ENCODE results near the gene TMEM38B.

DNA sequence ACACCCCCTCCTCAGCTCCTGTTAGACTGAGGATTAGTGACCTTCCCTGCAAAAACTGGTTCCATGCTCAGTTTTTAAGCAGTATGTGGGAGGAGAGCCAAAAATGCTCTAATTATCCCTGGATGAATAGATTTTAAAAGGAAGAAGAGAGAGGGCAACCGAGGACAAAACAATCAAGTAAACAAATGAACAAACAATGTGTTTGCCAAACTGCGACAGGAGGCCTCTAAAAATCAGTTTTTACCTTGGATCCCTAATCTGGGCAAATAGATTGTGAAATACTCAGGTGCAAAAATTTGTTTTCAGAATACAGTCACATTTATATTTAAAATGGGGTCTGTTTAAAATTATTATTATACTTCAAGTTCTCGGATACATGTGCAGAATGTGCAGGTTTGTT lies 23.6 kb upstream of the TMEM38B start:
- TF ChIP-seq, protein P1, sequence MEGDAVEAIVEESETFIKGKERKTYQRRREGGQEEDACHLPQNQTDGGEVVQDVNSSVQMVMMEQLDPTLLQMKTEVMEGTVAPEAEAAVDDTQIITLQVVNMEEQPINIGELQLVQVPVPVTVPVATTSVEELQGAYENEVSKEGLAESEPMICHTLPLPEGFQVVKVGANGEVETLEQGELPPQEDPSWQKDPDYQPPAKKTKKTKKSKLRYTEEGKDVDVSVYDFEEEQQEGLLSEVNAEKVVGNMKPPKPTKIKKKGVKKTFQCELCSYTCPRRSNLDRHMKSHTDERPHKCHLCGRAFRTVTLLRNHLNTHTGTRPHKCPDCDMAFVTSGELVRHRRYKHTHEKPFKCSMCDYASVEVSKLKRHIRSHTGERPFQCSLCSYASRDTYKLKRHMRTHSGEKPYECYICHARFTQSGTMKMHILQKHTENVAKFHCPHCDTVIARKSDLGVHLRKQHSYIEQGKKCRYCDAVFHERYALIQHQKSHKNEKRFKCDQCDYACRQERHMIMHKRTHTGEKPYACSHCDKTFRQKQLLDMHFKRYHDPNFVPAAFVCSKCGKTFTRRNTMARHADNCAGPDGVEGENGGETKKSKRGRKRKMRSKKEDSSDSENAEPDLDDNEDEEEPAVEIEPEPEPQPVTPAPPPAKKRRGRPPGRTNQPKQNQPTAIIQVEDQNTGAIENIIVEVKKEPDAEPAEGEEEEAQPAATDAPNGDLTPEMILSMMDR (IDR thresholded peaks at IDR 0.05; ENCODE audit: low read depth, low read length): no peak
- TF ChIP-seq EZH2phosphoT487 (IDR thresholded peaks at IDR 0.05; ENCODE audit: low read depth): no peak

Data from OCI-LY3 (cell line).